HEK293 (cell line): ENCODE measurements around the gene WNT7A.

ENCODE experiments used
- MZF1 ChIP-seq: fragments of 450-650 bp; formaldehyde crosslinking; IDR thresholded peaks from 2 replicates; pipeline ENCODE4 v1.5.1; 2017; ENCODE audit warnings: missing biosample characterization, missing genetic modification characterization, borderline replicate concordance
- PBX3 ChIP-seq: sonication (generic); formaldehyde crosslinking; IDR thresholded peaks from 2 replicates; pipeline ENCODE4 v1.8.1; 2022; ENCODE audit warnings: mild to moderate bottlenecking, moderate library complexity, missing genetic modification reagents
- REST ChIP-seq: fragments of 450-650 bp; formaldehyde crosslinking; IDR thresholded peaks from 2 replicates; pipeline ENCODE4 v1.5.1; 2016; ENCODE audit warnings: missing biosample characterization, missing genetic modification characterization
- SP7 ChIP-seq: fragments of 450-650 bp; formaldehyde crosslinking; IDR thresholded peaks from 2 replicates; pipeline ENCODE4 v1.5.1; 2016; ENCODE audit warnings: missing biosample characterization, missing genetic modification characterization
- YY1 ChIP-seq: fragments of 450-650 bp; formaldehyde crosslinking; IDR thresholded peaks from 2 replicates; pipeline ENCODE4 v1.5.1; 2018; ENCODE audit warnings: missing biosample characterization, missing genetic modification characterization
- ZBTB44 ChIP-seq: fragments of 450-650 bp; IDR thresholded peaks from 2 replicates; pipeline ENCODE4 v1.5.1; 2018; ENCODE audit warnings: missing biosample characterization, mild to moderate bottlenecking, missing genetic modification characterization
- ZNF501 ChIP-seq: fragments of 450-650 bp; formaldehyde crosslinking; IDR thresholded peaks from 2 replicates; pipeline ENCODE4 v1.5.1; 2016; ENCODE audit warnings: missing biosample characterization, missing genetic modification characterization
- ZNF530 ChIP-seq: fragments of 450-650 bp; formaldehyde crosslinking; IDR thresholded peaks from 2 replicates; pipeline ENCODE4 v1.5.1; 2016; ENCODE audit warnings: low read depth, missing biosample characterization, missing genetic modification characterization
- ZNF561 ChIP-seq: fragments of 450-650 bp; IDR thresholded peaks from 2 replicates; pipeline ENCODE4 v1.5.1; 2018; ENCODE audit warnings: missing biosample characterization, missing genetic modification characterization, borderline replicate concordance
- TF ChIP-seq, protein P1 (sequence below): fragments of 450-650 bp; formaldehyde crosslinking; IDR thresholded peaks from 2 replicates; pipeline ENCODE4 v1.5.1; 2016; ENCODE audit warnings: missing biosample characterization, missing genetic modification characterization
- TF ChIP-seq, protein P2 (sequence below): fragments of 450-650 bp; formaldehyde crosslinking; IDR thresholded peaks from 2 replicates; pipeline ENCODE4 v1.5.1; 2016; ENCODE audit warnings: missing biosample characterization, missing genetic modification characterization, low read depth

GRCh38 chr3:13826672-13827071 lies 53.2 kb downstream of the WNT7A start:
- no peak for TF ChIP-seq PBX3 (CRISPR knock-in tag)
- TF ChIP-seq, protein P1, sequence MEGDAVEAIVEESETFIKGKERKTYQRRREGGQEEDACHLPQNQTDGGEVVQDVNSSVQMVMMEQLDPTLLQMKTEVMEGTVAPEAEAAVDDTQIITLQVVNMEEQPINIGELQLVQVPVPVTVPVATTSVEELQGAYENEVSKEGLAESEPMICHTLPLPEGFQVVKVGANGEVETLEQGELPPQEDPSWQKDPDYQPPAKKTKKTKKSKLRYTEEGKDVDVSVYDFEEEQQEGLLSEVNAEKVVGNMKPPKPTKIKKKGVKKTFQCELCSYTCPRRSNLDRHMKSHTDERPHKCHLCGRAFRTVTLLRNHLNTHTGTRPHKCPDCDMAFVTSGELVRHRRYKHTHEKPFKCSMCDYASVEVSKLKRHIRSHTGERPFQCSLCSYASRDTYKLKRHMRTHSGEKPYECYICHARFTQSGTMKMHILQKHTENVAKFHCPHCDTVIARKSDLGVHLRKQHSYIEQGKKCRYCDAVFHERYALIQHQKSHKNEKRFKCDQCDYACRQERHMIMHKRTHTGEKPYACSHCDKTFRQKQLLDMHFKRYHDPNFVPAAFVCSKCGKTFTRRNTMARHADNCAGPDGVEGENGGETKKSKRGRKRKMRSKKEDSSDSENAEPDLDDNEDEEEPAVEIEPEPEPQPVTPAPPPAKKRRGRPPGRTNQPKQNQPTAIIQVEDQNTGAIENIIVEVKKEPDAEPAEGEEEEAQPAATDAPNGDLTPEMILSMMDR (tag by site-specific recombination) = no peak
- TF ChIP-seq MZF1 (tag by site-specific recombination) = no peak
- TF ChIP-seq ZNF501 (tag by site-specific recombination) = no peak
- no peak for TF ChIP-seq REST (tag by site-specific recombination)
- TF ChIP-seq ZNF561 (tag by site-specific recombination) = no peak
- TF ChIP-seq SP7 = no peak
- TF ChIP-seq ZNF530 (tag by site-specific recombination) = no peak
- no peak for TF ChIP-seq ZBTB44 (tag by site-specific recombination)
- TF ChIP-seq YY1 (tag by site-specific recombination) = no peak
- TF ChIP-seq, protein P2, sequence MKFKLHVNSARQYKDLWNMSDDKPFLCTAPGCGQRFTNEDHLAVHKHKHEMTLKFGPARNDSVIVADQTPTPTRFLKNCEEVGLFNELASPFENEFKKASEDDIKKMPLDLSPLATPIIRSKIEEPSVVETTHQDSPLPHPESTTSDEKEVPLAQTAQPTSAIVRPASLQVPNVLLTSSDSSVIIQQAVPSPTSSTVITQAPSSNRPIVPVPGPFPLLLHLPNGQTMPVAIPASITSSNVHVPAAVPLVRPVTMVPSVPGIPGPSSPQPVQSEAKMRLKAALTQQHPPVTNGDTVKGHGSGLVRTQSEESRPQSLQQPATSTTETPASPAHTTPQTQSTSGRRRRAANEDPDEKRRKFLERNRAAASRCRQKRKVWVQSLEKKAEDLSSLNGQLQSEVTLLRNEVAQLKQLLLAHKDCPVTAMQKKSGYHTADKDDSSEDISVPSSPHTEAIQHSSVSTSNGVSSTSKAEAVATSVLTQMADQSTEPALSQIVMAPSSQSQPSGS (tag by site-specific recombination) = no peak
